Measurements from ENCODE around the gene ELOA. TPM values are rescaled to one million over a fixed set of nuclear protein-coding genes. Genes with fewer than 3 reads are reported as not detected.
A peak's percentile ranks its signal among the peaks of the same experiment; 100 is the strongest.
"Not testable (repeated sequence)": the region's sequence is repeated elsewhere in the genome, so short reads cannot be mapped to it uniquely, and the experiment has no call there.

Gene ELOA
- polyA plus RNA-seq, 1 experiment: 30.8 TPM

DNA sequence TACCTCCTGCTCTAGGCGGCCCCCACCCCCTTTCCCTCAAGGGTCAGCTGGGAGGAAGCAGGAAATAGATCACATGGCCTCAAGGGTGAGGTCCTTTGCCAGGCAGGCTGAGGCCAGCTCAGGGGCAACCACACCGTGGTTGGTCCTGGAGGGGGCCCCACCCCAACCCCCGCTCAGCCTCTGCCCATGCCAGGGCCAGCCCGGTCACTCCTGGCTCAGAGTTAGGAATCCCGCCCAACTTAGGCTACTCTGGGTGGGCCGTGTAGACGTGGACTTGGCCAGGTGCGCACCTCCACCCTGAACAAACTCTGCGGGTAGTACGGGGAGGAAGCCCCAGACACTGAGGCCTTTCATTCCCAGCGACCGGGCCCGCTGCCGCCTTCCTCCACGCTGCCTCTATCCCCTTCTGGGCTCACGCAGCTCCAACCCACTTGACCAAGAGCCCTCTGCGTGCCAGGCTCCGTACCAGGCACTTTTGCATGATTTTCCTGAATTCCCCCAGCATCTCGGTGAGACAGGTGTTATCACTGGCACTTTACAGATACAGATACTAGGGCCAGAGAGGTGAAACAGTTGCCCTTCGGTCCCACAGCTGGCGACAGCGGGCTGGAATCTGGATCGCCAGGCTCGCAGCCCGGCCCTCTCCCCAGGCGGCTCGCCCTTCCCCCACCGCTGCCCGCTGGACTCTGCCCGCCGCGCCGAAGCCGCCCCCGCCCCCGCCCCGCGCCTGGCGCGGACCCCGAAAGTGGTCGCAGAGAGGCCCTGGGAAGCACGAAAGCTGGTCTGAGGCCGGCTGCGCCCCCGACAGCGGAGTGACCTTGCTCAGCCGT is 56.5 kb downstream of the ELOA start:
- POLR2A ChIA-PET: interaction anchor here (0.6 to 2.0 kb wide), 4 partner anchors 9 to 618 kb away, joined by 3 to 8 read pairs (median 5); partner anchors contain the start of genes HMGCL and LYPLA2
- CTCF ChIA-PET: interaction anchor here (1.3 to 2.4 kb wide), 2 partner anchors 10 to 28 kb away, joined by 4 to 7 read pairs; no protein-coding TSS in a partner anchor
- Histone ChIP-seq H3K9me3 (ENCODE audit: control insufficient read depth, insufficient read depth, low read length) (no peaks in the 10 kb centered on the region; the same call in 1 of the 2 replicates), H3K4me3 (ENCODE audit: low read depth, low read length) (peak overlapping the region; percentile 91), H3K27me3 (ENCODE audit: control insufficient read depth, insufficient read depth, low read length) (no peaks in the 10 kb centered on the region), H3K27ac (ENCODE audit: low read depth, low read length) (peak overlapping the region; percentile 73)
- TF ChIP-seq, protein P1, sequence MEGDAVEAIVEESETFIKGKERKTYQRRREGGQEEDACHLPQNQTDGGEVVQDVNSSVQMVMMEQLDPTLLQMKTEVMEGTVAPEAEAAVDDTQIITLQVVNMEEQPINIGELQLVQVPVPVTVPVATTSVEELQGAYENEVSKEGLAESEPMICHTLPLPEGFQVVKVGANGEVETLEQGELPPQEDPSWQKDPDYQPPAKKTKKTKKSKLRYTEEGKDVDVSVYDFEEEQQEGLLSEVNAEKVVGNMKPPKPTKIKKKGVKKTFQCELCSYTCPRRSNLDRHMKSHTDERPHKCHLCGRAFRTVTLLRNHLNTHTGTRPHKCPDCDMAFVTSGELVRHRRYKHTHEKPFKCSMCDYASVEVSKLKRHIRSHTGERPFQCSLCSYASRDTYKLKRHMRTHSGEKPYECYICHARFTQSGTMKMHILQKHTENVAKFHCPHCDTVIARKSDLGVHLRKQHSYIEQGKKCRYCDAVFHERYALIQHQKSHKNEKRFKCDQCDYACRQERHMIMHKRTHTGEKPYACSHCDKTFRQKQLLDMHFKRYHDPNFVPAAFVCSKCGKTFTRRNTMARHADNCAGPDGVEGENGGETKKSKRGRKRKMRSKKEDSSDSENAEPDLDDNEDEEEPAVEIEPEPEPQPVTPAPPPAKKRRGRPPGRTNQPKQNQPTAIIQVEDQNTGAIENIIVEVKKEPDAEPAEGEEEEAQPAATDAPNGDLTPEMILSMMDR (IDR thresholded peaks at IDR 0.05; ENCODE audit: low read depth, low read length): no peak
- no peak for DNase-seq (ENCODE audit: low read depth, low spot score)

DNA sequence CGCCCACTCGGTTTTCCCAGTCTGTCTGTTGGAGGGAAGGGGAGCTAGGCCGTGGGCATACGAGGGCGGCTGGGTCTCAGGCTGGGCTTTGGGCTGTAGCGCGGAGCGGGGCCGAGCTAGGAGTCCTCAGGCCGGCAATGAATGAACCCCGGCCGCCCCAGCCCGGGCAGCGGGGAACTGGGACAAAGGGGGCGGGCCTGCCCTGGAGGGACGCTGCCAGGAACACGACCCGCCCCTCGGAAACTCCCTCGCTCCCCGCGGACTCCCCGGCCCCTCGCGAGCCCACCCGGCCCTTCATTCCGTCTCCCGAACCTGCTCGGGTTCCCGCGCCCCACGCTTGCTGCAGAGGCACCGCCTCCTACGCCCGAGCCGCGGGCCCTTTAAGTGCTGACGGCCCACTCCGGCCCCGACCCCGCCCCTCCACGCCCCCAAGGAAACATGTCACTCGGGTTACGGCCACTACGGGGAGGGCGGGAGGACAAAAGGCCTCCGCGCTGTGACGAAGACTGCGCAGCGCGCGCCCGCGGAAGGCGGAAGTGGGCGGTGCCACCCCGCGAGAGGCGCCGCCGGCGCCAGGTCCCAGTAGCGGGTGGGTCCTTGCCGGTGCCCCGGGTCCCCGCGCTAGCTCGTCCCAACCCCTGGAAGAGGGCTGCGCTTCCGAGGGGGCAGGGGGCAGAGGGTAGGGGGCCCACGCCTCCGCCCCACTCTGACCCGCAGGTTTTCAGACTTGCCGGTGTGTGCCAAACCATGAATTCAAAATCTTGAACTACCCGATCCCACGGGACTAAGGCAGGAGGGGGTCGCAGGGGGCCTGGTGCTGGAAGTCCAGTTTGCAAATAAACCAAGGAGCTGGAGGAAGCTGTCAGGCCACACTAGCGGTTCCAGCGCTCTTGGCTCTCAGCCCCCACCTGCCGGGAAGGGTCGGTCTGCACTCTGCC is 57.4 kb downstream of the ELOA start, which contains the start of gene GALE:
TSS of gene GALE (minus strand) at position 355 of the 938 bp plus-strand sequence. CDS start 1,747 bp downstream, outside the sequence.
- peak; percentile 81 for DNase-seq (ENCODE audit: low read depth, low spot score)
- ChIA-PET POLR2A (interaction anchor here (0.6 to 2.0 kb wide), 5 partner anchors 10 to 617 kb away, joined by 3 to 8 read pairs (median 3); partner anchors contain the start of genes HMGCL and LYPLA2), CTCF (interaction anchor here (1.3 to 2.4 kb wide), 2 partner anchors 9 to 68 kb away, joined by 3 to 7 read pairs; no protein-coding TSS in a partner anchor)
- TF ChIP-seq, protein P1 (IDR thresholded peaks at IDR 0.05; ENCODE audit: low read depth, low read length): no peak
- Histone ChIP-seq H3K4me3 (ENCODE audit: low read depth, low read length) (peak within 1 kb of the TSS; percentile 91), H3K27ac (ENCODE audit: low read depth, low read length) (peak within 1 kb of the TSS; percentile 73), H3K27me3 (ENCODE audit: control insufficient read depth, insufficient read depth, low read length) (no peaks in the 10 kb centered on the region), H3K9me3 (ENCODE audit: control insufficient read depth, insufficient read depth, low read length) (no peaks in the 10 kb centered on the region; the same call in 1 of the 2 replicates)

DNA sequence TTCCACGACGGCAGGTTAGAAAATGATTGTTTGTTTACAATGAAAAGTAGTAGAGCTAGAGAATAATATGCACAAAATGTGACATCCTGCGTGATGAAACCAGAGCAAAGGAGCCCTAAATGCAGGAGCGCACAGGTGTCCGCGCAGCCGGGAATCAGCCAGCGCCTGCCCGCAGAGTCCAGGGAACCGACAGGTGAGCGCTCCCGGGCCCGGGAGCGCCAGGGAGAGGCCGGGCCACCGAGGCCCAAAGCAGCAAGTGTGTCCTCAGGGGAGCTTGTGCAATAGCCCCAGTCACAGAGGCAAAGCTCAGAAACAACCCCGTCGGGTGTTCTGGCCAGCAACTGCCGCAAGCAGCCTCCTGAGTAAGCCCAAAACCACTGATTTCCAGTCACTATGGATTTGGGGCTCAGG is 58.1 kb downstream of the ELOA start:
- Histone ChIP-seq H3K27me3 (ENCODE audit: control insufficient read depth, insufficient read depth, low read length) (no peaks in the 10 kb centered on the region), H3K4me3 (ENCODE audit: low read depth, low read length) (peak overlapping the region; percentile 91), H3K27ac (ENCODE audit: low read depth, low read length) (peak overlapping the region; percentile 57), H3K9me3 (ENCODE audit: control insufficient read depth, insufficient read depth, low read length) (no peaks in the 10 kb centered on the region; the same call in 1 of the 2 replicates)
- DNase-seq (ENCODE audit: low read depth, low spot score): no peak
- TF ChIP-seq, protein P1 (IDR thresholded peaks at IDR 0.05; ENCODE audit: low read depth, low read length): no peak
- ChIA-PET POLR2A (interaction anchor here (0.7 to 1.0 kb wide), 3 partner anchors 10 to 24 kb away, joined by 3 read pairs; partner anchors contain the start of gene HMGCL), CTCF (interaction anchor here (1.3 to 2.4 kb wide), 2 partner anchors 8 to 68 kb away, joined by 3 to 7 read pairs; no protein-coding TSS in a partner anchor)

DNA sequence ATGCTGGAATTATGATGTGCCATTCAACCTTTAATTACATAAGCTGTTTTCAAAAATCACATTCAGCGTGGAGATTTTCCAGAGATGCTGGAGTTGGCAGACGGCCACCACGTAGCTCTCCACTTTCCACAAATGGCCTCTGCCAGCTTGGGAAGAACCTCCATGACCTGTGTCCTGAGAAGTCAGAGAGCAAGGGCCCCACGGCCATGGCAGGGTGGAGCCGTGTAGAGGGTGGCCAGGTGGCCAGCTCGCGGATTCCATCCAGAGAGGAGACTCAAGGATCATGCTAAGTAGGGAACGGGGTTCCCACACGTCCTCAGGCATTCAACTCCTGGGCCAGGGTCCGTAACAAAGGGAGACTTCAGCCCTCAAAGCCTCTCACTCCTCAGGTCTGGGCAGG is 58.6 kb downstream of the ELOA start:
- POLR2A ChIA-PET: interaction anchor here (0.7 to 1.0 kb wide), 4 partner anchors 9 to 23 kb away, joined by 3 read pairs; partner anchors contain the start of gene HMGCL

DNA sequence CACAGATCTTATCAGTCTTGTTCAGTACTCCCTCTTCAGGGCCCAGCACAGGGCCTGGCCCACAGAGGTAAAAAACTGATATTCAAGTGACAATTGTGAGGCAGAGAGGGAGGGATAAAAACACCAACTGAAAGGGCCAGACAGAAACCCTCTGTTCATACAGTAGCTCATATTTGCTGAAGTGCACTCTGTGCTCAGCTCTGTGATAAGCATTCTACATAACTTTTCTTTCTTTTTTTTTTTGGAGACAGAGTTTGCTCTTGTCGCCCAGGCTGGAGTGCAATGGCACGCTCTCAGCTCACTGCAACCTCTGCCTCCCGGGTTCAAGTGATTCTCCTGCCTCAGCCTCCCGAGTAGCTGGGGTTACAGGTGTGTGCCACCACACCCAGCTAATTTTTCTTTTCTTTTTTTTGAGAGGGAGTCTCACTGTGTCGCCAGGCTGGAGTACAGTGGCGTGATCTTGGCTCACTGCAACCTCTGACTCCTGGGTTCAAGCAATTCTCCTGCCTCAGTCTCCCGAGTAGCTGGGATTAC is 59.6 kb downstream of the ELOA start:
- ChIA-PET CTCF (interaction anchor here (1.0 kb wide), 1 partner anchor 8 kb away, joined by 3 read pairs; no protein-coding TSS in a partner anchor), POLR2A (interaction anchor here (0.9 kb wide), 1 partner anchor 23 kb away, joined by 3 read pairs; no protein-coding TSS in a partner anchor)

More for the DNA sequence above, 58.6 kb downstream of the ELOA start:
- CTCF ChIA-PET: interaction anchor here (0.6 to 2.4 kb wide), 3 partner anchors 8 to 1643 kb away, joined by 3 to 7 read pairs (median 4); no protein-coding TSS in a partner anchor
- TF ChIP-seq, protein P1 (IDR thresholded peaks at IDR 0.05; ENCODE audit: low read depth, low read length): no peak
- no peak for DNase-seq (ENCODE audit: low read depth, low spot score)
- no peaks in the 10 kb centered on the region for H3K27me3 ChIP-seq (ENCODE audit: control insufficient read depth, insufficient read depth, low read length)
- no peaks in the 10 kb centered on the region; the same call in 1 of the 2 replicates for H3K9me3 ChIP-seq (ENCODE audit: control insufficient read depth, insufficient read depth, low read length)
- H3K27ac ChIP-seq (ENCODE audit: low read depth, low read length): no peak overlapping the region
- no peak overlapping the region for H3K4me3 ChIP-seq (ENCODE audit: low read depth, low read length)

More for the DNA sequence above, 59.6 kb downstream of the ELOA start:
- DNase-seq (ENCODE audit: low read depth, low spot score); H3K4me3 ChIP-seq (ENCODE audit: low read depth, low read length); H3K27me3 ChIP-seq (ENCODE audit: control insufficient read depth, insufficient read depth, low read length); H3K27ac ChIP-seq (ENCODE audit: low read depth, low read length); H3K9me3 ChIP-seq (ENCODE audit: control insufficient read depth, insufficient read depth, low read length): not testable (repeated sequence)

Measured in AG04450 (cell line).